ENCODE data around the gene SAPCD2. TPM values are rescaled to one million over a fixed set of nuclear protein-coding genes. Genes with fewer than 3 reads are reported as not detected.

SAPCD2 gene
- total and polyA plus RNA-seq, 9 of the 15 experiments (the other 6 are each of a cell fraction or from before 2014, with no cell fraction given) = 3.4 to 91.8 (median 18.8) TPM

DNA sequence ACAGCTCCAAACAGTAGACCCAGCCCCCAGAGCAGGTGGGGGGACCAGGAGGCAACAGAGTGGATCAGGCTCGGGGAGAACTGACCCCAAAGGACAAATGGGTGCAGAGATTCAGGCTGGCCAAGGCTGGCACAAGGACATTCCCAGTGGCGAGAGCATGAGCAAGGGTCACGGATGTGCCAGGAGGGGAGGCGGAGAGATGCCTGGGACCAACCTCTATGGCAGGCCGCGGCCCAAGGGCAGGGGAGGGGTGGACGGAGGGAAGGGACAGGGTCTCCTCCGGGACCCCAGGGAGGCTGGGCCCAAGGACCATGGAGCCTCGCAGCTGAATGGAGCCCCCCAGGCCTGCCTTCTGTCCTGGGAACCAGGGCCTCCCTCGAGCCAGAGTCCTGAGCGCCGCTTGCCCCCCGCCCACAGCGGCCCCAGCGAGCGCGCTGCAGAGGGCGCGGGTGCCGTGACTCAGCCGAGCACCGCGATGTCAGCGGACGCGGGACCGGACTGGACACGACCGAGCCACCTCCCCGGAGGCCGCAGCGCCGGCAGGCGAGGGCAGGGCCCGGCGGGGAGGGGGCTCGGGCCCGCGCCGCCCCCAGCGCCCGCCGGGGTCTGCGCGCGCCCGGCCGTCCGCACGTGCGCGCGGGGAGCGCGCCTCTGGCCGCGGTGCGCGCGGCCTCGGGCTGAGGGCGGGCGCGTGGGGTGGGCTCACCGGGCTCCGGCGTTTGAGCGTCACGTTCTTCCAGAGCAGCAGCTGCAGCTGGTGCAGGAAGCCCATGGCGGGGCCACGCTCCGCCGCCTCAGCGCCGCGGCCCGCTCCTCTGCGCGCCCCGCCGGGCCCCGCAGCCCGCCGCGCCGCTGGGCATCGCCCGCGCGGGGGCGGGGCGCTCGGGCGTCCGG, 42.7 kb downstream of the SAPCD2 start, which contains the start of gene ABCA2 (continued):
- TF ChIP-seq CBFA2T2 (conservative IDR thresholded peaks at IDR 0.05) (no peak), CREBBP (IDR thresholded peaks at IDR 0.05; ENCODE audit: low read depth, low read length) (no peak), MAFF (IDR thresholded peaks at IDR 0.05; ENCODE audit: low read length) (no peak), ZNF668 (CRISPR knock-in tag; IDR thresholded peaks at IDR 0.05) (no peak), SRSF9 (IDR thresholded peaks at IDR 0.05; ENCODE audit: borderline replicate concordance, low read depth, low read length) (no peak), DIDO1 (tag; IDR thresholded peaks at IDR 0.05; ENCODE audit: low read depth) (no peak), IRF2 (CRISPR knock-in tag; IDR thresholded peaks at IDR 0.05) (0 out of 2 replicates have a peak, but pooled peaks have one; percentile 56), PTTG1 (tag; IDR thresholded peaks at IDR 0.05; ENCODE audit: low read depth) (no peak), CHD2 (IDR thresholded peaks at IDR 0.05; ENCODE audit: low read depth, low read length) (peak; percentile 46; the same call in 1 of the 2 replicates), KDM5B (IDR thresholded peaks at IDR 0.05; ENCODE audit: insufficient replicate concordance, low read depth, low read length) (no peak), ZBTB8A (IDR thresholded peaks at IDR 0.05; ENCODE audit: partially characterized antibody) (no peak)
- TF ChIP-seq, protein P1, sequence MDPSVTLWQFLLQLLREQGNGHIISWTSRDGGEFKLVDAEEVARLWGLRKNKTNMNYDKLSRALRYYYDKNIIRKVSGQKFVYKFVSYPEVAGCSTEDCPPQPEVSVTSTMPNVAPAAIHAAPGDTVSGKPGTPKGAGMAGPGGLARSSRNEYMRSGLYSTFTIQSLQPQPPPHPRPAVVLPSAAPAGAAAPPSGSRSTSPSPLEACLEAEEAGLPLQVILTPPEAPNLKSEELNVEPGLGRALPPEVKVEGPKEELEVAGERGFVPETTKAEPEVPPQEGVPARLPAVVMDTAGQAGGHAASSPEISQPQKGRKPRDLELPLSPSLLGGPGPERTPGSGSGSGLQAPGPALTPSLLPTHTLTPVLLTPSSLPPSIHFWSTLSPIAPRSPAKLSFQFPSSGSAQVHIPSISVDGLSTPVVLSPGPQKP (CRISPR knock-in tag; IDR thresholded peaks at IDR 0.05) = no peak
- TF ChIP-seq, protein P2, sequence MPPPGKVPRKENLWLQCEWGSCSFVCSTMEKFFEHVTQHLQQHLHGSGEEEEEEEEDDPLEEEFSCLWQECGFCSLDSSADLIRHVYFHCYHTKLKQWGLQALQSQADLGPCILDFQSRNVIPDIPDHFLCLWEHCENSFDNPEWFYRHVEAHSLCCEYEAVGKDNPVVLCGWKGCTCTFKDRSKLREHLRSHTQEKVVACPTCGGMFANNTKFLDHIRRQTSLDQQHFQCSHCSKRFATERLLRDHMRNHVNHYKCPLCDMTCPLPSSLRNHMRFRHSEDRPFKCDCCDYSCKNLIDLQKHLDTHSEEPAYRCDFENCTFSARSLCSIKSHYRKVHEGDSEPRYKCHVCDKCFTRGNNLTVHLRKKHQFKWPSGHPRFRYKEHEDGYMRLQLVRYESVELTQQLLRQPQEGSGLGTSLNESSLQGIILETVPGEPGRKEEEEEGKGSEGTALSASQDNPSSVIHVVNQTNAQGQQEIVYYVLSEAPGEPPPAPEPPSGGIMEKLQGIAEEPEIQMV (tag; conservative IDR thresholded peaks at IDR 0.05; ENCODE audit: low read depth) = no peak
- TF ChIP-seq, protein P3, sequence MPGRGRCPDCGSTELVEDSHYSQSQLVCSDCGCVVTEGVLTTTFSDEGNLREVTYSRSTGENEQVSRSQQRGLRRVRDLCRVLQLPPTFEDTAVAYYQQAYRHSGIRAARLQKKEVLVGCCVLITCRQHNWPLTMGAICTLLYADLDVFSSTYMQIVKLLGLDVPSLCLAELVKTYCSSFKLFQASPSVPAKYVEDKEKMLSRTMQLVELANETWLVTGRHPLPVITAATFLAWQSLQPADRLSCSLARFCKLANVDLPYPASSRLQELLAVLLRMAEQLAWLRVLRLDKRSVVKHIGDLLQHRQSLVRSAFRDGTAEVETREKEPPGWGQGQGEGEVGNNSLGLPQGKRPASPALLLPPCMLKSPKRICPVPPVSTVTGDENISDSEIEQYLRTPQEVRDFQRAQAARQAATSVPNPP (IDR thresholded peaks at IDR 0.05; ENCODE audit: borderline replicate concordance, insufficient read depth, insufficient read length) = no peak
- TF ChIP-seq, protein P4, sequence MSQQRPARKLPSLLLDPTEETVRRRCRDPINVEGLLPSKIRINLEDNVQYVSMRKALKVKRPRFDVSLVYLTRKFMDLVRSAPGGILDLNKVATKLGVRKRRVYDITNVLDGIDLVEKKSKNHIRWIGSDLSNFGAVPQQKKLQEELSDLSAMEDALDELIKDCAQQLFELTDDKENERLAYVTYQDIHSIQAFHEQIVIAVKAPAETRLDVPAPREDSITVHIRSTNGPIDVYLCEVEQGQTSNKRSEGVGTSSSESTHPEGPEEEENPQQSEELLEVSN (IDR thresholded peaks at IDR 0.05; ENCODE audit: borderline replicate concordance in 1 of 2, extremely low read depth in 1 of 2, insufficient read depth in 1 of 2, insufficient read length in 1 of 2, low read depth in 1 of 2, low read length in 1 of 2, poor library complexity in 1 of 2, severe bottlenecking in 1 of 2) = peak; percentile 39 to 82
- TF ChIP-seq, protein P5, sequence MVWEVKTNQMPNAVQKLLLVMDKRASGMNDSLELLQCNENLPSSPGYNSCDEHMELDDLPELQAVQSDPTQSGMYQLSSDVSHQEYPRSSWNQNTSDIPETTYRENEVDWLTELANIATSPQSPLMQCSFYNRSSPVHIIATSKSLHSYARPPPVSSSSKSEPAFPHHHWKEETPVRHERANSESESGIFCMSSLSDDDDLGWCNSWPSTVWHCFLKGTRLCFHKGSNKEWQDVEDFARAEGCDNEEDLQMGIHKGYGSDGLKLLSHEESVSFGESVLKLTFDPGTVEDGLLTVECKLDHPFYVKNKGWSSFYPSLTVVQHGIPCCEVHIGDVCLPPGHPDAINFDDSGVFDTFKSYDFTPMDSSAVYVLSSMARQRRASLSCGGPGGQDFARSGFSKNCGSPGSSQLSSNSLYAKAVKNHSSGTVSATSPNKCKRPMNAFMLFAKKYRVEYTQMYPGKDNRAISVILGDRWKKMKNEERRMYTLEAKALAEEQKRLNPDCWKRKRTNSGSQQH (CRISPR knock-in tag; IDR thresholded peaks at IDR 0.05) = no peak
- TF ChIP-seq, protein P6, sequence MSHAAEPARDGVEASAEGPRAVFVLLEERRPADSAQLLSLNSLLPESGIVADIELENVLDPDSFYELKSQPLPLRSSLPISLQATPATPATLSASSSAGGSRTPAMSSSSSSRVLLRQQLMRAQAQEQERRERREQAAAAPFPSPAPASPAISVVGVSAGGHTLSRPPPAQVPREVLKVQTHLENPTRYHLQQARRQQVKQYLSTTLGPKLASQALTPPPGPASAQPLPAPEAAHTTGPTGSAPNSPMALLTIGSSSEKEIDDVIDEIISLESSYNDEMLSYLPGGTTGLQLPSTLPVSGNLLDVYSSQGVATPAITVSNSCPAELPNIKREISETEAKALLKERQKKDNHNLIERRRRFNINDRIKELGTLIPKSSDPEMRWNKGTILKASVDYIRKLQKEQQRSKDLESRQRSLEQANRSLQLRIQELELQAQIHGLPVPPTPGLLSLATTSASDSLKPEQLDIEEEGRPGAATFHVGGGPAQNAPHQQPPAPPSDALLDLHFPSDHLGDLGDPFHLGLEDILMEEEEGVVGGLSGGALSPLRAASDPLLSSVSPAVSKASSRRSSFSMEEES (CRISPR knock-in tag; IDR thresholded peaks at IDR 0.05) = no peak

Measured in K562 (cell line).